Activated CD4-positive, alpha-beta T cell treated with anti-CD3 and anti-CD28 coated beads, Interleukin-2, amount 50 U/mL, for 16 hours (primary cell): ENCODE data around the gene CATSPER3.

Experiments used
- DNase-seq: peaks from one replicate; pipeline ENCODE4 v3.0.0-alpha.2; 2020

Gene CATSPER3

DNA sequence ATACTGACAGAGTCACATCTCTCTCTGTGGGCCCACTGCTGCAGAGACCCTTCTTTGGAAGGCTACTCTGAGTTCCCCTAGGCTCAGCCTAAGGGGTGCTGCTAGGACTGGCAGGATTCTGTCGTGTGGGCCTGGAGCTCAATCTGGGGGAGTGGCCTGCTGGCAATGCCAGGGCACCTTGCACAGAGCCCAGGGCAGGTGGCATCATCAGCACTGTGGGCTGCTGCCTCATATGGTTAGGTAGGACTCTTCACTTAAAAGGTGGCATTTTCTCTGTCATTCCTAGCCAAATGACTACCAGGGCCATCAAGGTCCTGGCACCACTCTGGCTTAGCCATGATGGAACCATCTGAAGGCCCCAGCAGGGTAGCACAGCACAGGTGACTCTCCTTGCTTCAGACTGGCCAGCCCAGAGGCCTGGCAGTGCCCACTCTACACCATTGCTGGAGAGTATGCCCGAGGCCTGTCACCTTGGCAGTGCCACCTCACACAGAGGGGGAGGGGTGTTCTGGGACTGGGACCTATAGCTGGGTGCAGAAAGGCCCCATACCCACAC lies 44.4 kb downstream of the CATSPER3 start:
- no peak for DNase-seq

- no peak for DNase-seq
Observed at GRCh38 chr5:135012951-135013391, 45.3 kb downstream of the CATSPER3 start.

DNA sequence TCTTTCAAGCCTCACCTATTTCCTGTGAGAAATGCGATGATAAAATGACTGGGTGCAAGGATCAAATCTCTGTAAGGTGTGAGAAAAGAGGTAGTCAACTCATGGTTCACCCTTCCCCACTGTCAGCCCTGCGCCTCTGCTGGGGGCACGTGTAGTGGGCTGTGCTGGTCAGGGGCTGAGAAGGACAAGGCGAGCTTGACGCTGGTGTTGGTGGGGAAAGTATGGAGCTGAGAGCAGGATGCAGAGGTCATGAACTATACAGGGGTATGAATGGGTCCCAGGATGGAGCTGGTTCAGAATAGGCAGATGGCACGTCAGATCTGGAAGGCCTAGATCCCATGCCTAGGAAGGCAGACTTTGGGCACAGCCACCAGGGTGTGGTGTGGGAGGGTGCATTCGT lies 45.7 kb downstream of the CATSPER3 start:
- DNase-seq, result no peak

DNA sequence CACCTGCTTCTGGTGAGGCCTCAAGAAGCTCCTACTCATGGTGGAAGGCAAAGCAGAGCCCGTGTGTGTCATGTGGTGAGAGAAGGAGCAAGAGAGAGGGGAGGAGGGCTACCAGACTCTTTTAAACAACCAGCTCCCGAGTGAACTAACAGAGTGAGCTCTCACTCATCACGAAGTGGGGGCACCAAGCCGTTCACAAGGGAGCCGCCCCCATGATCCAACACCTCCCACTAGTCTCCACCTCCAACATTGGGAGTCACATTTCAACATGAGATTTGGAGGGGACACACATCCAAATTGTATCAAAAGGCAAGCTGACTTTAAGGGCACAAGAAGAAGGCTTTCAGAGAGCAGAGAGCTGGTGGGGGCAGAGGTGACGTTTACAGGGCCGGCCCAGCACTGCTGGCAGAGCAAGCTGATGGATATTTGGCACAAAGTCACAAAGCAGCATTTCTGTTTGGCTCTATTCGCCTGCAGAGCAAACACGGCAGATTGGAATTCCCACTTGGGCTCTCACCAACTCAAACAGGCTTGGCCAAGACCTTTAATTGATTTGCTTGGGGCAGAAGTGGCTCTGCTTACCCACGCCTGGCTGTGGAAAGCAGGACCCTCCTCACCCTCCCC lies 46.4 kb downstream of the CATSPER3 start:
- no peak for DNase-seq

DNA sequence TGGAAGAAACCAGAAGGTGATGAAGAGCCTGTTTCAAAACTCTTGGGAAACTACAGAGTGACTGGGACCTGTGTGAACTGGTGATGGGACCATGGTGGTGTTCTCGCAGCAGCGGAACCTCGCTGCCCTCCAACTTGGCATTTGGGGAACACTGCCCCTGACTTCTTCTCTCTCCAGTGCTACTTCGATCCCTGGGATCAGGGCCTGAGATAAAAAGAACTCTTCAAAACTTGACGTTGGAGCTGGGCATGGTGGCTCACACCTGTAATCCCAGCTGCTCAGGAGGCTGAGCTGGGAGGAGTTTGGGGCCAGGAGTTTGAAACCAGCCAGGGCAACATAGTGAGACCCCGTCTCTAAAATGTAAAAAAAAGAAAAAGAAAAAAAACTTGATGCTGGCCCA lies 48.2 kb downstream of the CATSPER3 start:
- DNase-seq, result no peak

DNA sequence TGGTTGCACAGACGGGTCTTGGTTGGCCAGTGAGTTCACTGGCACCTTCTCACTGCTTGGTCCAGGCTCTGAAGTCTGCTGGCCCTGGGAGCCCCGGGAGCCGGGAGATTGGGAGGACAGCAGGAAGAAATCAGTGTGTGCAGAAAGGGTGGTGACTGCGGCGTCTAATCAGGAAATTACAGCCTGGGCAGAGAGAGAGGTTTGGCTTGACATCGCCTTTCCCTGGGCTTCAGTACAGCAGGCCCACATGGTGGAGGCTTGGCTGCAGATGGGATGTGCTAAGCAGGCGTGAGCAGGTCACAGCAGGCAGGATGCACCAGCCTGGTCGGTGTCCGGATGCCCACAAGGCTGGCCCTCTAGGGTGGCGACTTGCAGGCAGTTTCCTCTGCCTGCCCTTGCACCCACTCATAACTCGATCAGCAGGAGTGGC lies 49.2 kb downstream of the CATSPER3 start:
- no peak for DNase-seq

DNA sequence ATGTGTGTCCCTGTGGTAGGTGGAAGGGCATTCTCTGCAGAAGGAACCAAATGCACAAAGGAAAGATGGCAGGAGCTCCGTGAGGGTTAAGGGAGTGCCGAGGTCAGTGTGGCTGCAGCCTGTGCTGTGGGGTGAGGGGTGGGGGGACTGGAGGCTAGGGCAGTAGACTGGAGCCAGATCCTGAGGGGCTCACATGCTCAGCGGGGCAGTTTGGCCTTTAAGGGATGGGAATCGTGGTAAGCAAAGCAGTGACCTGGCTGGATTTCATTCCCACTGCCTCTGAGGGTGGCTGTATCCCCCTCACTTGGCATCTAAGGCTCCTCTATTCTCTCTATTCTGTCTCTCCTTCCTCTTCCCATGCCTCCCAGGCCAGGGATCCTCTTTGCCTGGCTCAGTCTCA lies 50.8 kb downstream of the CATSPER3 start:
- DNase-seq, result no peak

DNA sequence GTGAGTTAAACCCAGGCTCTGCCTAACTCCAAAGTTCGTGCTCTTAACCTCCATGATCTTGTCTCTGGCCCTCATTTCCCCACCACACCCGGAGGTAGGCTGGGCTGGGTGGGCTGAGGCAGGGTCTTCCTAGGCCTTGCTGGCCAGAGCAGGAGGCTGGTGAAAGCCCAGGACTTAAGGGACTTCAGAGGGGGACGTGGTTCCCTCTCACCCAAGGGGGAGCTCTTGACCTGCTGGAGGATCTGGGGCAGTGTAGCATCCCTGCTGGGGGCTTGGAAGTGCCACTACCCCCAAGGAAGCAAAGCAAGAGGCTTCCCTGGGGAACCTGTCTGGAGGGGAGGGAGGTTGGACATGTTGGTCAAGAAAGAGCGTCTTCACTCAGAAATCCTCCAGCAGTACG lies 51.6 kb downstream of the CATSPER3 start:
- DNase-seq, result no peak

- DNase-seq, result no peak
Observed at GRCh38 chr5:135020111-135020895, 52.6 kb downstream of the CATSPER3 start.

DNA sequence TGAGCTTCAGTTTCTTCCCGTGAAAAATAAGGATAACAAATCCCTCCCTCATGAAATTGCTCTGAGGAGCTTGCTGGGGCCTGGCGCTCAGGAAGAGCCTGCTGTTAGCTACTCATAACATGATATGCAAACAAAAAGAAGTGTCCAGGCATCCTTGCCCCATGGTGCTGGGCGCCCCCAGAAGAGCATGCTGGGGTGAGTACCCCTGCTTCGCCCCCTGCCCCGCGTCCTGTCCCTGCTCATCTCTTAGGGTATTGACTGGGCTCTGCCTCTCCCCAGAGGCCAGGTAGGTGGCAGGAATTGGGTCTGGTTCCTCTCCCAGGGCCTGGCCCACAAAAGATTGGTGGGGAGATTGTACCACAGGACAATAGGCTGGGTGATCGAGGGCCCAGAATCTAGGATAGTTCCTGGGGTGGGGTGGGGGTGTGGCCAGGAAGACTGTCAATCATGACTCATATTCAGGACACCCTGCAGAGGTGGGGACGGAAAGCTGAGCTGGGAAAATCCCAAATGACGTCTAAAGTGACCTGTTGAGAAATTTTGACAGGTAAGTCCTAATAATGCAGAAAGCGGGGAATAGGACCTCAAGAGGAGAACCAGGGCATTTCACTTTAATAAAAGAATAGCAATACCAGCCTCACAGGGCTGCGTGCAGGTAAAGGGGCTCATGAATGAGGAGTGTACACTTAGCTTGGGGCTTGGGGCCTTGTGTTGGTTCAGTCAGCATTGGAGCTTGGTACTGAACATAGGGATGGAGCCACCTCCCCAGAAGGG lies 57.4 kb downstream of the CATSPER3 start:
- no peak for DNase-seq

- DNase-seq, result no peak
Observed at GRCh38 chr5:135025730-135026644, 58.3 kb downstream of the CATSPER3 start.

GRCh38 chr5:135026645-135027265 lies 59.0 kb downstream of the CATSPER3 start:
- DNase-seq, result no peak

GRCh38 chr5:135027266-135027696 lies 59.6 kb downstream of the CATSPER3 start:
- no peak for DNase-seq

DNA sequence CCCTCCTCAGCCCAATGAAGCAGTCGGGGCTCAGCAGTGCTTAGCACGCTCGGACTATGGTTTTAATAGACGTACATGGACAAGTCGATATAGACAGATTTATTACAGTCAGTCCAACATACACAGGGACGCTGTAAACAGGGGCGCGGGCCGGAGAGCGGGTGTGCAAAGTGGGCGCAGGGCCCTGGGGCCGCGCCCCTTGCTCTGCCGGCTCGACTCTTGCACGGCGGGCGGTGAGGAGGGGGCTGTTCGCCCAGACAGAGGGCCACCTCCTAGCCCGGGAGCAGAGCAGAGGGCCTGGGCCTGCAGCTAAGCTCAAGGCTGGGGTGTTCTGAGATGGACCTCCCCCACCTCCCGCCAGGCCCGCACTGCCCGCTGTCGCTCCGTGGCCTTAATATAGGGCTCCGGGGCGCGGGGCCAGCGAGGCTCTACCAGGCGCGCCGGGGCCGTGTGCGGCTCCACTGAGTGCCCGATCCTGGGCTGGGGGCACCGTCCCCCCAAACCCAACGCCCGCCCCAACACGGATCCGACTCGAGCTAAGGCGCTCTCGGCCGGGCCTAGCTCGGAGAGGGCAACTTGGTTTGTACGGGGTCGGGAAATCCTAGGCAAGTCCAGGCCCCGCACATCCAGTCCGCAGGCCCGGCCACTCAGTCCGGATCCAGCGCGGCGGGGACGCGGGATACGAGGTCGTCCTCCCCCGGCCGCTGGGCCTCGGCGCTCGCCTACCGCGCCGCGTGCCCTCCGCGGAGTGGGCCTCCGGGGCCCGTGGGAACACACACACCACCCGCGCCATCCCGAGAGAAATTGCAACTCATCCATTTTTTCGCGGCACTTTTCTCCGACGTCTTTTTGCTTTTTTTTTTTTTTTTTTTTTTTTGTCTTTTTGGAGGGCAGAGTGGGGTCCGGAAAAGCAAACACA lies 60.2 kb downstream of the CATSPER3 start:
- no peak for DNase-seq

DNA sequence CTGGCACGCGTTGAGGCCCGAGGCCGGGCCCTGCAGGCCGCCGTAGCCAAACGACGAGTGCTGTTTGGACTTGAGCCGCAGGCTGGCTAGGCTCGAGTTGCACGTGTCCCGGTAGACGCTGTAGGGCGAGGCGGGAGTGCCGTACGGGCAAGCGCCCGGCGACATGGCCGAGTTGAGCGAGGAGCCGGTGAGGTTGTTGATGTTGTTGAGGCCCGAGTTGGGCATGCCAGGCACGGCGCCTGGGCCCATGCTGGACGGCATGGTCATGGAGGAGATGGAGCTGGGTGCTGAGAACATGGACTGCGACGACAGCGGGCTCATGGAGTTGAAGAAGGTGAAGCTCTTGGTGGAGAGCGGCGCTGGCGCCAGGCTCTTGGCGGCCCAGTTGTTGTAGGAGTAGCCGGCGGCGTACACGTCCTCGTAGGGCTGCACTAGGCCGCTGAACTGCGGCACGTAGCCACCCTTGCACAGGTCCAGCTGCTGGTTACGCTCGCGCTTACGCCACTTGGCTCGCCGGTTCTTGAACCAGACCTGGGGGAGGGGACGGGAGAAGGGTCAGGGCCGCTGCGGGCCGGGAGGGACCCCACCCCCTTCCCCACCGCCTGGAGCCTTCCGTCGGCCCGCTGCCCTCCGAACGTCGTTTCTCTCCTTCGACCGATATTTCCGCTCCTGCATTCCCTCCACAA lies 61.2 kb downstream of the CATSPER3 start:
- DNase-seq, result no peak

DNA sequence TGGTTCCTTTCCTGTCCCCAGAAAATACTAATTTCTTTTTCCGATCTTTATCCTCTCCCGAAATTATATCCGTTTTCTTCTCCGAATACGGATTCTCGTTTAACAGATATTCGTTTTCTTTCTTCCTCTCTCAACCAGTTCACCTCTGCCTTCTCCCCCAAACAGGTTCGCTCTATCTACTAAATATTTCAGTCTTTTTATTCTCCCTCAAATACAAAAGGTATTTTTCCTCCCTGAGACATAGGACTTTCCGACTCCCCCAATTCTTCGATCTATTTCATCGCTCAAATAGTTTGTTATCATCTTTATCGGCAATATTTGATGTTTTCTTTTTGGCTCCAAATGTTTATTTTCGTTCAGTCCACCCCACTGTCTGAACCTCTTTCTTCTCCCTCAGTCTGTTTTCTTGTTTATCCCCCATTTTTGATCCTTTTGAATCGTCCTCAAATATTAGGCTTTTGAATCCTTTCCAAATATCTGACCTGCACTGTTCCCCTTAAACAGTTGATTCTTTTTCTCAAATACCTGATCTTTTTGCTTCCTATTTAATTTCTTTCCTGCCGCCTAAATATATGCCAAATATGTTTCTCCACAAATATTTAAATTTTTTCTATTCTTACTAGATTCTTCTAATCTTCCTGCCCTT lies 61.9 kb downstream of the CATSPER3 start:
- no peak for DNase-seq

- no peak for DNase-seq
Observed at GRCh38 chr5:135030123-135030955, 62.6 kb downstream of the CATSPER3 start.
